BE2C (cell line): Measurements from ENCODE around the gene TELO2.
A peak's percentile ranks its signal among the peaks of the same experiment; 100 is the strongest.

ENCODE experiments used
- DNase-seq: peaks from one replicate; pipeline ENCODE4 v3.0.0-alpha.2; 2020
- H3K27me3 ChIP-seq: fragments of 250-450 bp; sonication (Bioruptor Pico); 2 replicates; pipeline ENCODE4 v1.5.1; 2020; ENCODE audit warnings: mild to moderate bottlenecking
- H3K36me3 ChIP-seq: fragments of 250-450 bp; sonication (Bioruptor Pico); 2 replicates; pipeline ENCODE4 v1.5.1; 2020; ENCODE audit warnings: mild to moderate bottlenecking
- H3K4me1 ChIP-seq: fragments of 250-450 bp; sonication (Bioruptor Pico); 2 replicates; pipeline ENCODE4 v1.5.1; 2020
- H3K4me3 ChIP-seq: 2 replicates; pipeline ENCODE4 v1.5.1; 2011; ENCODE audit warnings: low read depth, low read length
- H3K9me3 ChIP-seq: fragments of 250-450 bp; sonication (Bioruptor Pico); 2 replicates; pipeline ENCODE4 v1.5.1; 2020
- CTCF ChIP-seq: IDR thresholded peaks from 2 replicates; pipeline ENCODE4 v1.5.1; 2012; ENCODE audit warnings: mild to moderate bottlenecking, low read depth, low read length

TELO2 gene

DNA sequence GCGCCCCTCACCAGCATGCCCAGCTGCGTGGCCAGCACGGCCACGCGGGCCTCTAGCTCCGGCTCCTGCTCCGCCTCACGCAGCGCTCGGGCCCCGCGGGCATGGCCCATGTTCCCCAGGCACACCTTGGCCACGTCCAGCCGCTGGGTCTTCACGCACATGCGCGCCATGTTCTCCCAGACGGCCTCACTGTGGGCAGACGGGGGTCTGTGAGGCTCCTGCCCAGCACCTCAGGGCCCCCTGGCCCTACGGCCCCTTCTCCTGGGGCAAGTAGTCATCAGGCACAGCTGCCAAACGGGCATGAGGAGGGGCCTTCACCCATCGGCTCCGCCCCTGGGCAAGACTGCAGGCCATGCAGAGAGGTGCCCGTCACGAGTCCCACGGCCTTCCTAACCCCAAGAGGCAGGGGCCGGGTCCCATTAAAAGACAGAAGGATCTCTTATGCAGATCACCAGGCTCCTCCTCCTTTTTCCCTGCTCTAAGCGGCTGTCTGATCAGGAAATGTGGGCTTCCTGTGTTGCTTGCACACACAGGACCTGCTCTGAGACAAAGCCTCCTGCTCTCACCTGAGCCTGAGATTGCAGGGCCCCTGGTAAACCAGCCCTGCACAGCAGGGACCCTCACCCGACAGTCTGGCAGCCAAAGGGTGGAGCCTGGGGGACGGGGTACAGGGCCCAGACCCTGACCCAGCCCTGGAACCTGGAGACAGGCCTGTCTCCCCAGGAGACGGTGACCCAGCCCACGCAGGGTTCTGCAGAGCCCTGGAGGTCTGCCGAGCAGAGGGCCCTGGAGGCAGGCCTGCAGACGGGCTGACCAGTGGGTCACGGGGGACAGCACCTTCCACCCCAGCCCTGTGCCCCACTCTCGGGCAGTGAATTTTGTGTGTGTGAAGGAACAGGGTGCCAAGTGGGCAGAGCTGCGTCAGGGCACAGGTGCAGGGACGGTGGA is 33.7 kb downstream of the TELO2 start:
- no peaks in the 10 kb centered on the region for H3K27me3 ChIP-seq
- DNase-seq = peak; percentile 7
- peaks cover 18% of the 10 kb centered on the region for H3K4me1 ChIP-seq
- H3K36me3 ChIP-seq = no peaks in the 10 kb centered on the region
- TF ChIP-seq CTCF = no peak
- no peak overlapping the region for H3K4me3 ChIP-seq
- H3K9me3 ChIP-seq = no peaks in the 10 kb centered on the region

- Histone ChIP-seq H3K9me3 (no peaks in the 10 kb centered on the region), H3K27me3 (no peaks in the 10 kb centered on the region), H3K4me1 (peaks cover 30% of the 10 kb centered on the region), H3K4me3 (no peak overlapping the region), H3K36me3 (no peaks in the 10 kb centered on the region)
- DNase-seq = peak; percentile 74
- no peak for TF ChIP-seq CTCF
Observed at GRCh38 chr16:1527836-1528811, 35.0 kb downstream of the TELO2 start.

- Histone ChIP-seq H3K27me3 (no peaks in the 10 kb centered on the region), H3K4me3 (no peak overlapping the region), H3K4me1 (peaks cover 32% of the 10 kb centered on the region), H3K36me3 (no peaks in the 10 kb centered on the region), H3K9me3 (no peaks in the 10 kb centered on the region)
- no peak for TF ChIP-seq CTCF
- DNase-seq = peak; percentile 9
Observed at GRCh38 chr16:1528921-1529537, 35.9 kb downstream of the TELO2 start.

DNA sequence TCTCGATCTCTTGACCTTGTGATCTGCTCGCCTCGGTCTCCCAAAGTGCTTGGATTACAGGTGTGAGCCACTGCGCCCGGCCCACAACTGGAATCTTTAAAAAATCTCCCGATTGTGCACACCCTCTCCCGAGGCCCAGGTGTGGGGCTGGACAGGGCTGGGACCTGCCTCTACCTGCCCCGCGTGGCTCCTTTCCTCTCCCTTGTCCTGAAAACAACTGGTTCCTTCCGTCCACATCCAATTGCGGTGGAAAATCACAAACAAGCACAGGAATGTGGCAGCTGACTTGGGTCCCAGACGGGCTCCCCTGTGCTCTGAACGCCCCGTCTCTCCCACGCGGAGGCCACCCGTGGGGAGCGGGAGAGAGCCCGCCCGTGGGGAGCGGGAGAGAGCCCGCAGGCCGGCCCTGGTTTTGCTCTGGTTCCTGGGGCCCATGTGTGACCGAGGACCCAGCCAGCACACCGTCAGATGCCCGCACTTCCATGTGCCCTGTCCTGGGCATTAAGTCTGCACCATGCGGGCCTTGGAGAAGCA is 37.3 kb downstream of the TELO2 start:
- peak; percentile 2 for DNase-seq
- H3K27me3 ChIP-seq = no peaks in the 10 kb centered on the region
- peaks cover 32% of the 10 kb centered on the region for H3K4me1 ChIP-seq
- no peaks in the 10 kb centered on the region for H3K9me3 ChIP-seq
- H3K36me3 ChIP-seq = no peaks in the 10 kb centered on the region
- TF ChIP-seq CTCF = no peak
- H3K4me3 ChIP-seq = no peak overlapping the region

DNA sequence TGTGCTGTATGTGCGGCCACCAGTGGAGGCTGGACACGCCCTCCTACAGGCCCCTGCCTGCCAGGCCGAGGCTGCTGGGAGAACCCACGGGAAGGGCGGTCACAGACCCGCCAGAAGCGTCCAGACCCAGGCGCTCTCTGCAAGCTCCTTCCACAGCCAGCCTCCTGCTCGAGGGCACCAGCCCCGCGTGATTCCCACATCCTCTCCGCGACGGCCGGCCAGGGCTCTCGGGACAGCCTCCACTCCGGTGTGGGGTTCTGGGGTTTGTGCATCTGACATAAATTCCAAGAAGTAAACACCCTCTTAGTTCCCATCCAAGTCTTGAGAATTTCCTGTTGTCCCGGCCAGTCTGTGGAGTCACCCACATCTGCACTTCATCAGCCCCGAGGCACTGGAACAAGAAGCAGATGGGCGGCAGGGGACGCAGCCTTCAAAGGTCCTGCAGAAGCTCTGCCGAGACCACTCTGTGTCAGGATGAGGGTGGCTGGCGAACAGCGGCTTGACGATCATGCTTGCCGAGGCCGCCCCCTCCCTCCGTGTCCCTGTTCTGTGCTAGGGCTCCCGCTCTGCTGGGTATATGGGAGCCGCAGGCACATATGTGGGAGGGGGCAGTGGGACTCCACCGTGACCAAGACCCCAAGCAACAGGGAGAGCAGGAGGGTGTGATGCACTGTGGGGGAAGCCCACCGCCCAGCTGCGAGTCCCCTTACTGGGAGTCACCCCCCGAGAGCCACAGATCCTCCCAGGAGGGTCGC is 37.9 kb downstream of the TELO2 start:
- DNase-seq = peak; percentile 85
- TF ChIP-seq CTCF = no peak; the same call in 1 of the 2 replicates
- peak overlapping the region; percentile 8; the same call in 1 of the 2 replicates for H3K4me3 ChIP-seq
- H3K4me1 ChIP-seq = peaks cover 32% of the 10 kb centered on the region
- no peaks in the 10 kb centered on the region for H3K27me3 ChIP-seq
- H3K36me3 ChIP-seq = no peaks in the 10 kb centered on the region
- no peaks in the 10 kb centered on the region for H3K9me3 ChIP-seq
